ENCODE data around the gene EXOC6.

GRCh38 chr10:92946491-92946890 is 98.2 kb downstream of the EXOC6 start:
- TF ChIP-seq CTCF (IDR thresholded peaks at IDR 0.05) (no peak), POLR2AphosphoS5 (IDR thresholded peaks at IDR 0.05) (no peak), POLR2A (IDR thresholded peaks at IDR 0.05; ENCODE audit: low read depth) (no peak), EP300 (IDR thresholded peaks at IDR 0.05) (no peak)
